ENCODE measurements around the gene SNRPA1. TPM values are rescaled to one million over a fixed set of nuclear protein-coding genes. Genes with fewer than 3 reads are reported as not detected.

The SNRPA1 gene
- total and polyA plus RNA-seq, 2 experiments from 2014 or later: 36.6 to 131 TPM

GRCh38 chr15:101256757-101257156, 38.3 kb downstream of the SNRPA1 start:
- no peak overlapping the region for H3K27ac ChIP-seq
- peak; percentile 27 for TF ChIP-seq CTCF (IDR thresholded peaks at IDR 0.05; ENCODE audit: low read depth, low read length)
- no peaks in the 10 kb centered on the region for H3K27me3 ChIP-seq
- H3K4me3 ChIP-seq: no peak overlapping the region
- peaks cover 19% of the 10 kb centered on the region for H3K4me1 ChIP-seq (ENCODE audit: low read depth)
- no peaks in the 10 kb centered on the region for H3K9me3 ChIP-seq (ENCODE audit: low read depth)
- DNase-seq (ENCODE audit: low read depth in 1 of 2, low spot score in 1 of 2): no peak
- no peaks in the 10 kb centered on the region for H3K36me3 ChIP-seq

GRCh38 chr15:101255615-101256241, 39.3 kb downstream of the SNRPA1 start:
- Histone ChIP-seq H3K9me3 (ENCODE audit: low read depth) (no peaks in the 10 kb centered on the region), H3K36me3 (no peaks in the 10 kb centered on the region), H3K27ac (peak overlapping the region; percentile 36), H3K27me3 (no peaks in the 10 kb centered on the region), H3K4me3 (no peak overlapping the region), H3K4me1 (ENCODE audit: low read depth) (peaks cover 19% of the 10 kb centered on the region)
- no peak for TF ChIP-seq CTCF (IDR thresholded peaks at IDR 0.05; ENCODE audit: low read depth, low read length)
- peak; percentile 82 to 90 for DNase-seq (ENCODE audit: low read depth in 1 of 2, low spot score in 1 of 2)

DNA sequence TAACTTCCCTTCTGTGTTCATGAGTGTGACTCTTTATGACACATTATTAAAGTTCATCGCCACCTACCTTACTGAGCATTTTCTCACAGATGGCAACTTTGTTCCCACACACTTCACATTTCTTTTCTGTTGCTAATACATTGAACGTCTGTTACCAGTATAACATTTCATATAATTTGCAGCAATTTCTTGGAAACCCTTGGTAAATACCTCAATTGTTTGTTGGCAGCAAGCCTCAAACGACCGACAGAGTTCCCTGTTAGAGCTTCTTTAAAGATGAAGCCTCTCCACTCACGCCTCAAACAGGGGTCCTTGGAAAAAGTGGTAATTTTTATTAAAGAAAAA, 40.0 kb downstream of the SNRPA1 start:
- Histone ChIP-seq H3K36me3 (no peaks in the 10 kb centered on the region), H3K9me3 (ENCODE audit: low read depth) (no peaks in the 10 kb centered on the region), H3K27ac (peak overlapping the region; percentile 31), H3K27me3 (no peaks in the 10 kb centered on the region), H3K4me3 (no peak overlapping the region), H3K4me1 (ENCODE audit: low read depth) (peaks cover 22% of the 10 kb centered on the region)
- TF ChIP-seq CTCF (IDR thresholded peaks at IDR 0.05; ENCODE audit: low read depth, low read length): no peak
- no peak for DNase-seq (ENCODE audit: low read depth in 1 of 2, low spot score in 1 of 2)

GRCh38 chr15:101254157-101255050, 40.6 kb downstream of the SNRPA1 start:
- H3K36me3 ChIP-seq: no peaks in the 10 kb centered on the region
- no peaks in the 10 kb centered on the region for H3K9me3 ChIP-seq (ENCODE audit: low read depth)
- H3K4me1 ChIP-seq (ENCODE audit: low read depth): peaks cover 27% of the 10 kb centered on the region
- no peak overlapping the region for H3K4me3 ChIP-seq
- TF ChIP-seq CTCF (IDR thresholded peaks at IDR 0.05; ENCODE audit: low read depth, low read length): no peak
- H3K27me3 ChIP-seq: no peaks in the 10 kb centered on the region
- no peak for DNase-seq (ENCODE audit: low read depth in 1 of 2, low spot score in 1 of 2)
- H3K27ac ChIP-seq: no peak overlapping the region

DNA sequence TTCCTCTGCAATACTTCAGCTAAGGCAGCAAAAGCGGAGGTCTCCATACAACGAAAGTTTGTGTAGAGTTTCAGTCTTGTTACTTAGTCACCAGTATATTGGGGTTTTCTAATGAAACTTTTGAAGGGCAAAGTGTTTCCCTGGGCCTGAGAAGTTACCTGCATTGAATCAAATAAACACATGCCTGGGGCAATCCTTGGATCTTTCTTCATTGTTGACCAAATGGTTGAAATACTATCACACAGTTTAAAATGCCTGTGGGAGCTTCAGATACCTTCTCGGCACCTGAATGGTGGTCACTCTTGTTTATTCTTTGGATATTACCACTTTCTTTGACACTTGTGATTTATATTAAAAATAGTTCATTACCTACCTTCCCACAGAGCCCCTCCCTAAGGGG, 42.2 kb downstream of the SNRPA1 start:
- Histone ChIP-seq H3K27me3 (no peaks in the 10 kb centered on the region), H3K4me3 (peak overlapping the region; percentile 88), H3K4me1 (ENCODE audit: low read depth) (peaks cover 35% of the 10 kb centered on the region), H3K9me3 (ENCODE audit: low read depth) (no peaks in the 10 kb centered on the region), H3K27ac (peak overlapping the region; percentile 81), H3K36me3 (no peaks in the 10 kb centered on the region)
- TF ChIP-seq CTCF (IDR thresholded peaks at IDR 0.05; ENCODE audit: low read depth, low read length): no peak
- DNase-seq (ENCODE audit: low read depth in 1 of 2, low spot score in 1 of 2): no peak
